ENCODE measurements around the gene LBR.
"Not testable (repeated sequence)": the region's sequence is repeated elsewhere in the genome, so short reads cannot be mapped to it uniquely, and the experiment has no call there.

The LBR gene

DNA sequence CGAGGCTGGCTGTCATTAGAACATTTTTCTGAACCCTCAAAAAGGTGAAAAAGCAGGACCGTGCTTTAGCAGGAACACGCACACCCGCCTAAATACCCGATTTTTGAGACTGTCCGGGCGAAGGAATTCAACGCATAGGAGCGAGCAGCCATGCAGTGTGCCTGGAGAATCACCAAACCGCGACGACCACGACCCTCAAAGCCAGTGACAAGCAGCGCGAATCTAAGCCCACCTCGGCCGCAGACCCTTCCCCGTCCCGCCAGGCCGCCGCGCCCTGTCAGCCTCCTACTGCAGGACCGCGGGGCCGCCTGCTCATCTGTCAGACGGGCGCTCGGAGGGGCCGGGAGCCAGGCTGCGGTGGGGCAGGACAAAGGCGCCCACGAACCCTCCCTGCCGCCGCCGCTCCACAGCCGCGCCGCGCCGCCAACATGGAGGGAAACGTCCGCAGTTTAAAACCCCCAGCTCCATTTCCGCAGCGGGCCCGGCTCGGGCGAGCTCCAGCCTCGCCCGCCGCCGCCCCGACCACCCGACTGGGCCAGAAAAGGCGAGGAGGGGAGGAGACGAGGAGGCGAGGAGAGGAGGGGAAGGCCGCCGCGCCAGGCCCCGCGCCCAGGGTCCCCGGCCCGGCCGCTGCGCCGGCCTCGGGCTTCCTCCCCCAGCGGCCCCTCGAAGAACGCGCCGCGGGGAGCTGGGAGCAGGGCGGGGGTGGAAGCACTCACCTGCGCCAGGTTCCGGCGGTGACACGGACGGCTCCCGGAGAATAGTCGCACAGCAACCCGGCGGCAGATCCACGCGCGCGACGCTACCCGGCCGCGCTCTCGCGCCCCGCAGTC, at the start of gene LBR:
Gene LBR, minus strand, starts transcription at position 804 of the 833 bp plus-strand sequence. CDS start 3,963 bp downstream, outside the sequence.
- DNase-seq (ENCODE audit: low read depth in 1 of 2, low spot score in 1 of 2), result peak in 1 of 2 donors; percentile 28

DNA sequence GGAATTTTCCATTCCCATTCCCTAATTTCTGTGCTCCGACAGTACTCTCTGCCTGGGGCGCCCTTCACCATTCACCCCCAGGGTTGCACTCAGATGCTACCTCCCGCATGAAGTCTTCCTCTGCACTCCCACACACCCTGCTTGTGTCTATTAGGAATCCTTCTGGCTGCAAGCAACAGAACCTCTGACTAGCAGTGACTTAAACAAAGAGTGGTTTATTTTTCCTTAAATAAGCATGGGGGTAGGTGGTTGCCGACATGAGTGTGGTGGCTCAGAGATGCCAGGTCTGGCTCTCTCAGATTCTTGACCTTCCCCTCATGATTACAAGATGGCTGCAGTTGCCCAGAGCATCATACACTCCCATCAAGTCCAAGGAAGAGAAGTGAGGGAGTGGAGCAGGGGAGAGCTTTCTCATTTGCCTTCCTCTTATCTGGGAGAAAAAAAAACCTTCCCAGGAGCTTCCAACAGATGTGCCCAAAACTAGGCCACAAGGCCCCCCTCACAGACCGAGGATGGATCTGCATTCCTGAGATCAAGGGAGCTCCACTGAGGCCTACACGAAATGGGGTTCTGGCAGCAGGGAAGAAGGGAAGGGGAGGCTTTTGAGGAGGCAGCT, 49.6 kb upstream of the LBR start:
- DNase-seq (ENCODE audit: low read depth in 1 of 2, low spot score in 1 of 2), result no peak

DNA sequence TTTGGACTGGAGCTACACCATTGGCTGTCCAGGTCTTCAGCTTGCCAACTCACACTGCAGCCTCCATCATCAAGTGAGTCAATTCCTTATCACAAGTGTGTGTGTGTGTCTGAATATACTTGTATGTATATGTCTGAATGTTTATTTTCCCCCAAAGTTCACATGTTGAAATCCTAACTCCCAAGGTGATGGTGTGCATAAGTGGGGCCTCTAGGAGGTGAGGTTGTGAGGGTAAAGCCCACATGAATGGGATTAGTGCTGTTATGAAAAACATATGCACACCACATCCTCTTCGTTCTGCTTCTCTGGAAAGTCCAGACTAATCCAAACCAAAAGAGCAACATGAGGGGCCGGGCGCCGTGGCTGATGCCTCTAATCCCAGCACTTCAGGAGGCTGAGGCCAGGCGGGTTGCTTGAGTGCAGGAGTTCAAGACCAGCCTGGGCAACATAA, 48.7 kb upstream of the LBR start:
- no peak for DNase-seq (ENCODE audit: low read depth in 1 of 2, low spot score in 1 of 2)

DNA sequence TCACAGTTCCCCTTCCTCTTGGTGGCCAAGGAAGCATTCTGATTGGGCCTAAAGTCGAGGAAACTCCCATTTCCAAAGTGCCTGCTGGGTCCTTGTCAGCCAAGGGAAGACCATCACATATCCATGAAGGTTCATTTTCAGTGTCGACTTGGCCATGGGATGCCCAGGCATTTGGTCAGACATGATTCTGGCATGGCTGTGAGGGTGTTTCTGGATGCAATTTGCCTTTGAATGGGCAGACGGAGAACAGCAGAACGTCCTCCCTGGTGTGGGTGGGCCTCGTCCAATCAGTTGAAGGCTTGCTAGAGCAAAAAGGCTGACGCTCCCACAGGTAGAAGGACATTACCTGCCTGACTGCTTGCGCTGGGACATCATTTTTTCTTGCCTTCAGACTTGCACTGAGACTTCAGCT, 48.3 kb upstream of the LBR start:
- DNase-seq (ENCODE audit: low read depth in 1 of 2, low spot score in 1 of 2), result no peak

DNA sequence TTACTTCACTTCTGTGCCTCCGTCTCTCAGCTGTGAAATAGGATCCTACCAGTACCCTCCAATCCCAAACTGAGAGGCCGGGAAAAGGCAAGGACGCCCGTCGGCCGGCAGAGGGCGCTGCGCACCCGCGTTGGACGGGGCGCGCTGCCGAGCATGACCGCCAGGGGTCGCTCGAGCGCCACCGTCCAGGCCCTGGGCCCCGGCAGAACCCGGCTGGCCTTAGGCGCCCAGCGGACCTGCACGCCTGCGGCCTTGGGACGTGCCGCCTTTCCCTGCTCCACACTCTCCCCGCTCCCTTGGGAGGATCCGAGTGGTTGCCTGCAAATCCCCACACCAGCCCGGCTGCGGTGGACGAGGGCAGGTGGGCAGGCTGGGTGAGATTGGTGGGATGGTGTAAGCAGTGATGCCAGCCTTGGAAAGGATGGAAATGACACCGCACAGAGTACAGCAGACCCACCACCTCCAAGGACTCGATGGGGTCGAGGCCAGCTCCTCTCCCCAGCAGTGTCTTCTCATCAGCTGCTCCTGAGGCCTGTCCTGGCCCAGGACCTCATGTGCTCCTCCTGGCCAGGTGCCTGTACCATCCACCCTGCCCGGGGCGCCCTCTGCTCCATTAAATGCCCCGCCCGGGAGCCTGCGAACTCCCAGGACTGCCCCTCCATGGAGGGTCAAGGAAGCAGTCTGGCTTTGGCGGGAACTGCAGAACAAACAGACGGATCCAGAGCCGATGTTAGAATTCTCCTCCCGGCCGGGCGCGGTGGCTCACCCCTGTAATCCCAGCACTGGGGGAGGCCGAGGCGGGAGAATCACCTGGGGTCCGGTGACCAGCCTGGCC, 47.4 kb upstream of the LBR start:
- peak; percentile 53 to 59 for DNase-seq (ENCODE audit: low read depth in 1 of 2, low spot score in 1 of 2)

DNA sequence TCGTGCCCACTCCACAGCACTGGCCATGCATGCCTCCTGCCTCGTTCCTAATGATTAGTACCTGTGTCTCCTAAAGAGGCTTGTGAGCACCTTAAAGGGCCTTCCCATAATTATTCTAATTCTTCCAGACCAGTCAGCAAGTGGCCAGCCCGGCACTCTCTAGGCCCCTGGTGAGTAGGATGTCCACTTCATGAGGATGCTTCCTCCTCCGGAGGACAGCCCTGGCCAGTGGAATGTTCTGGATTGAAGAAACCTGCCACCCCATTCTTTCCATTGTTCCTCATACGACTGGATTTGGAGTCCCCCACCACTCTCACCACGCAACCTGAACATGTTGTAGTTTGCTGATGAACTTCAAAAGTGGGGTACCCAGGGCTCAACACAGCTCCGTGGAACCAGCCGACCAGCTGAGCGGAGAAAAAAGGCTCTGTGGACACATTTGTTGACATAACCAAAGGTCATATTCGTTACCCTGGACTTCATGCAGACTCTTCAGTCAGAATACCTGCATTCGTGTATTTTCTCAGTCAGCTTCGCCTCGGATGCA, 46.7 kb upstream of the LBR start:
- DNase-seq (ENCODE audit: low read depth in 1 of 2, low spot score in 1 of 2), result no peak

DNA sequence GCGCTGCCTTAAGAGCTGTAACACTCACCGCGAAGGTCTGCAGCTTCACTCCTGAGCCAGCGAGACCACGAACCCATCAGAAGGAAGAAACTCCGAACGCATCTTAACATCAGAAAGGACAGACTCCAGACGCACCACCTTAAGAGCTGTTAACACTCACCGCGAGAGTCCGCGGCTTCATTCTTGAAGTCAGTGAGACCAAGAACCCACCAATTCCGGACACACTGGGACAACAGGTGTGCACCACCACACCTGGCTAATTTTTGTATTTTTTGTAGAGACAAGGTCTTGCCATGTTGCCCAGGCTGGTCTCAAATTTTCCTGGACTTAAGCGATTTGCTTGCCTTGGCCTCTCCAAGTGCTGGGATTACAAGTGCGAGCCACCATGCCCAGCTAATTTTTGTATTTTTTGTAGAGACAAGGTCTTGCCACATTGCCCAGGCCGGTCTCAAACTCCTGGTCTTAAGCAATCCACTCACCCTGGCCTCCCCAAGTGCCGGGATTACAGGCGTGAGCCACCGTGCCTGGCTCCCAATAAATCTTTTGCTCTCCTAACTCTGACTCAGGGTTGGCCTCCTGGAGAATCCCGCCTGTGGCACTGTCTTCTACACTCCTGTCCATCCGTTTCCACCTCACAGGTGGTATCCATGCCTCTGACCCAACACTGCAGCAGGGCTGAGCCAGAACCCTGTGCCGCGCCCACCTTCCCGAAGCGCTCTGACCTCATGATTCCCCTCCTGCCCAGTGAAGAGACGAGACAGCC, 46.0 kb upstream of the LBR start:
- not testable (repeated sequence) for DNase-seq (ENCODE audit: low read depth in 1 of 2, low spot score in 1 of 2)

DNA sequence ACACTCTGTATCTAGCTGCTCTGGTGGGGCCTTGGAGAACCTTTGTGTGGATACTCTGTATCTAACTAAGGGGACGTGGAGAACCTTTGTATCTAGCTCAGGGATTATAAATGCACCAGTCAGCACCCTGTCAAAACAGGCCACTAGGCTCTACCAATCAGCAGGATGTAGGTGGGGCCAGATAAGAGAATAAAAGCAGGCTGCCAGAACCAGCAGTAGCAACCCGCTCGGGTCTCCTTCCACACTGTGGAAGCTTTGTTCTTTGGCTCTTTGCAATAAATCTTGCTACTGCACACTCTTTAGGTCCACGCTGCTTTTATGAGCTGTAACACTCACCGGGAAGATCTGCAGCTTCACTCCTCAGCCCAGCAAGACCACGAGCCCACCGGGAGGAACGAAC, 45.4 kb upstream of the LBR start:
- DNase-seq (ENCODE audit: low read depth in 1 of 2, low spot score in 1 of 2), result not testable (repeated sequence)

DNA sequence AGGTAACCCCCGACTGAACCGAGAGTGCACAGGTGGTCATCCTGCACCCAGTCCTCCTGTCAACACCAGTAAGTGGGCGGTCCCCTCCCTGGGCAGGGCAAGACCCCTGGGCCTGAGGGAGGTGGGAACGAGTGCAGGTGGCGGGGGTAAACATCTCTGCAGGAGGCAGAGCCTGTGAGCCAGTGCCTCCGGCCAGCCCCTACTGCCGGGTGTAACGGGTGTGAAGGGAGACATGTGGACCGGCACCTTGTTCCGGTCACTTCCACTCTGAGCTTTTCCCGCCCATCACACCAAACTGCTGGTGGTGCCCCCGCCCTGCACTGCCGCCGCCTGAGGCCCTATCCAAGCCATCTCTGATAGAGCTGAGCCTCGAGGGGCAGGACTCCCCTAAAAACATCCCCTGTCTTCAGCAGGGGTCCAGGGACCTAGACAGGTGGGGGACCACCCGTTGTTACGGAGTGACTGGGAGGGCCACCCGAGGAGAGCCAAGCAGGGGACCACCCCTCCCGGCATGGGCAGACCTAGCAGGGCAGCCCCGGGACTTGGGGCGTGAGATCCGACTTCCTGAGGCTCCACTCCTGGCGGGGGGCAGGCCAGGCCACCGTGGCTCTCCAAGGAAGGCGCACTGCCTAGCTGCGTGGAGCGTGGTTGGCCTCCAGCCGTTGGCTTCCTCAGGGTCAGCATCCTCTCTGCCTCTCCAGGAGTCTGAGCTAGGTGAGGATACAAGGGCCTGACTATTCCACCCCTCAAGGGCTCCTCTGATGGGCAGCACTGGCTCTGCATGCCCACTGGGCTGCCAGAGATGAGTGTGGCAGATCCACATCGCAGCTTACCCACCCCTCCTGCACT, 43.8 kb upstream of the LBR start:
- DNase-seq (ENCODE audit: low read depth in 1 of 2, low spot score in 1 of 2), result no peak

DNA sequence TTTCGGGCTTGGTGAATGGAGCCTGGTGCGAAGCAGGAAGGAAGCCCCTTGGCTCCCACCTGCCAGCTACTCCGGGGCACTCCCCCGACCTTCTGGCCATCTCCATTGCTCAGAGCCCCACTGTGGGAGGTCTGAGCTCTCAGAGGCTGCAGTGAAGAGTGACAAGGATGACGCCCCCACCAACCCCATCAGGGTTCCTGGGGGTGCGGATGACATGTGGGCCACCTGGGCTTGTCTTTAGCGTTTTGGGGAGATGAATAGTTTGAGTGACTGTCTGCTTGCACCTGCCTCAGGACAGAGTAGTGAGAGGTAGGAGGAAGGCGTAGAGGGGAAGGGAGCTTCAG, 43.2 kb upstream of the LBR start:
- no peak for DNase-seq (ENCODE audit: low read depth in 1 of 2, low spot score in 1 of 2)

DNA sequence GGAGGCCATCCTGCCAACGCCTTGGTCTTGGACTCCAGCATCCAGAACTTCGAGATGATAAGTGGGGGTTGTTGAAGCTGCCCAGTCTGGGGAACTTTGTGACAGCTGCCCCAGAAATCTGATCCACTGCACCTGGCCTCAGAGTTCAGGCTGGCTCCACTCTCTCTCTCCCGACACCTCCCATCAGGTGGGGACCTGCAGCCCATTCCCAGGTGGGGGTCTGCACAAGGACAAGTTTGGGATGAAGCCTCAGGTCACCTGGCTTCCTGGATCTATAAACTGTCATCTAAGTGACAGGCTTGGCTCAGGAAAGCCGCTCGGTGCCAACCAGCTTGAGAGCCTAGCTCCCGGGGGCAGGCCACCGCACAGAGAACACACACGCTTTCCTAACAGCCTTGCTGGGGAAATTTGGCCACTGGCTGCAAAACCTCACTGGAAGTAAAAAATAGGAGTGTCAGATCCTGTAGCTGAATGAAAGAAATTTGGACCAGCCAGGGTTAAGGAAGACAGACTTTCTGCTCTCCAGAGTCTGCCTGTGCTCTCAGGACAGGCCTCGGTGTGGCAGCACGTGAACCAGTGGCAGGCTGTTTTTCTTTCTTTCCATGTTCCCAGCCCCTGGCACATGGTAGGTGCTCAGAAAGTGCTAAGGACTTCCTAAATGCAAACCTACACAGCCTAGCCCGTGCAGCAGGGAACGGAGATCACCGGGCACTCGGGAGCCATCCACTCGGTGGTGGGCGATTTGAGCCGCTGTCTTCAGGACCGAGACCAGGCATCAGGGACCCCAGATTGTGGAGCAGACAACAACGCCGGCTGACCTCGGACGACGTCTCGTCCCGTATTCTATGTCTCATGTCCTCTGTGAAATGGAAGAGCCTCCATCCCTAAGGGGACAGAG, 42.6 kb upstream of the LBR start:
- DNase-seq (ENCODE audit: low read depth in 1 of 2, low spot score in 1 of 2), result no peak

DNA sequence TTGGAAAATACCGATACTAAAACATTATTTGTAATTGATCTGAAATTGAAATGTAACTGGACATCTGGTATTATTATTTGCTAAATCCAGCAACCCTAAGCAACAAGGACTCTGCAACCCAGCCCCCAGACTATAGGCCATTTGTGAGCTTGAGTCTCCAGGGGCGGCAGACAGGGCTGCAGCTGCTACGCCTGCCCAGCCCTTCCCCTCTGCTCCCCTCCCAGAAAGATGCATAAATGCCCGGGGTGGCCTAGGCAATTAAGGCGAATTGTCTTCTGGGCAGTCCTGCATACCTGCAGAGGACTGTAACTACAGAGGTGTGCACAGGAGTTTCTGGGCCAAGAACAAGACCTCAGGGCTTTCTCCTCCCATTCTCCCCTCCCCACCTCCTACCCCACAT, 41.2 kb upstream of the LBR start:
- DNase-seq (ENCODE audit: low read depth in 1 of 2, low spot score in 1 of 2), result no peak

DNA sequence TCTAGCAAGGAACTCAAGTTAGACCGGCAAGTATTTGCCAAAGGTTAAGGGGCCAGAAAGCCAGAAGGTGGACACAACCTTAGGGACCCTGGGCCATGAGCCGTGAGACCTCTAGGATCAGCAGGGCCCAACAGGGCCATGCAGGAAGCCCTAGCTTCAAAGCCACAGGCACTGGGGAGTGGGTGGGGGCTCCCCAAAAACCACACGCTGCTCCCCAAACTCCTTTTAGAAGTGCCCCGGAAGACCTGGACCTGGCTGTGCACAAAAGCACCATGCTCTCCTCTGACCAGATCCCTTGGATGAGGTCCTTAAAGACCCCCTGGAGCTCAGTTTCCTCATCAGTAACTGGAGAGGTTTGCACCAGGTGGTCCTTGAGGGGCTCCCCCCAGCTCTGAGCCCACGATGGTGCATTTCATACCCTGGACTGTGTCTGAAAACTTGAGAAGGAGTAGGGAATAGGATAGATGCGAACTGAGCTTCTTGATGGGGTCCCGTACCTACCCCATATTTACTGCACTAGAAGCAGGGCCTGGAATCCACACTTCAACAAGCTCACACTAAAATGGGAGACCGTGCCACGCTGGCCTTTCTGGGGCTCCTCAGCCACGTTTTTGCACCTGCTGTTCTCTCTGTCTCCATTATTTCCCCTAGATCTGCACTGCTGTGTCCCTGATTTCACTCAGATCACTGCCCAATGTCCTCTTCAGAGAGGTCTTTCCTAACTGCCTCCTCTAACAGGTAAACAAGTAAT, 40.6 kb upstream of the LBR start:
- no peak for DNase-seq (ENCODE audit: low read depth in 1 of 2, low spot score in 1 of 2)

DNA sequence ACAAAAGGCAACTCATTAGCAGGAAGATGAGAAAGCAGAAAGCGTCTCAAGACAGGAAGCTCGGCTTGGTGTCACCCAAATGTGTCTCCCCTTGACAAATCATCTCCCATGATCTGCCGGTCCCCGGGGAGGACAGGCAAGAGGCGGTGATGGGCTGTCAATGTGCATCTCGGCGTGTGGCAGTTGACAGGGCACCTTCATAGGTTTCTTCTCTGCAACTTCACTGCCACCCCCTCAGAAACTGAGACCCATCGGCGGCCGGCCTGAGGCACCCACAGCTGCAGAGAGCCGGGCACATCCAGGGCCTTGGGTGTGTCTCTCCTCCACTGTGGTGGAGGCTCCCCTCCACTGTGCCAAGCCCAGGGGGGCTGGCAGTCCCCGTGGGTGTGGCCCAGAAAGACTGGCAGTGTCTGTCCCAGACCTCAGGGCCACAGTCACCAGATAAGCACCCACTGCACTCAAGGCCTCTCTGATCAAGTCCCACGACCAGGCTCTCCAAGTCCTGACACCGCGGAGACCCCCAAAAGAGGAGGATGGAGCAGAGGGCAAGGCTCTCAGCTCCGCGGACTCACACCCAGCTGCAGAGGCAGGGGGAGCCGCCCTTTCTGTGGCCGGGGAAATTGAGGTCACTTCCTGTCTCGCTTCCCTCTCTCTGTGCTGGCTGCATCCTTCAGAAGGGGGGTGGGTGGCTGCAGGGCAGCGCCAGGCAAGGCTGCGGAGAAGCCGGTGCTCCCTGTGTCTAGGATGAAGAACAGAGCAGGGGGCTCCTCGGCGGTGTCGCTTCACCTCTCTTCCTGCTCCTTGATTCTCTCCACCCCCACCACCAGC, 39.6 kb upstream of the LBR start:
- peak; percentile 56 to 60 for DNase-seq (ENCODE audit: low read depth in 1 of 2, low spot score in 1 of 2)

DNA sequence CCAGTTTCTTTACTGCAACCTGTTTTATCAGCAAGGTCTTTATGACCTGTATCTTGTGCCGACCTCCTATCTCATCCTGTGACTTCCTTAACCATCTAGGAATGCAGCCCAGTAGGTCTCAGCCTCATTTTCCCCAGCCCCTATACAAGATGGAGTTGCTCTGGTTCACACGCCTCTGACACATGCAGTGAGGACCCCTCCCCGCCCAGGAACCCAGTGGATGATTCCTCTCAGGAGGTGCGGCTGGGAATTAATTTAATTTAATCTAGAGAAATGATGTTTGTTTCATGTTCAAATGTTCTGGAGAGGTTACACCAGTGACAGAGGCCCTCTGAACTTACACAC, 39.0 kb upstream of the LBR start:
- DNase-seq (ENCODE audit: low read depth in 1 of 2, low spot score in 1 of 2), result no peak

DNA sequence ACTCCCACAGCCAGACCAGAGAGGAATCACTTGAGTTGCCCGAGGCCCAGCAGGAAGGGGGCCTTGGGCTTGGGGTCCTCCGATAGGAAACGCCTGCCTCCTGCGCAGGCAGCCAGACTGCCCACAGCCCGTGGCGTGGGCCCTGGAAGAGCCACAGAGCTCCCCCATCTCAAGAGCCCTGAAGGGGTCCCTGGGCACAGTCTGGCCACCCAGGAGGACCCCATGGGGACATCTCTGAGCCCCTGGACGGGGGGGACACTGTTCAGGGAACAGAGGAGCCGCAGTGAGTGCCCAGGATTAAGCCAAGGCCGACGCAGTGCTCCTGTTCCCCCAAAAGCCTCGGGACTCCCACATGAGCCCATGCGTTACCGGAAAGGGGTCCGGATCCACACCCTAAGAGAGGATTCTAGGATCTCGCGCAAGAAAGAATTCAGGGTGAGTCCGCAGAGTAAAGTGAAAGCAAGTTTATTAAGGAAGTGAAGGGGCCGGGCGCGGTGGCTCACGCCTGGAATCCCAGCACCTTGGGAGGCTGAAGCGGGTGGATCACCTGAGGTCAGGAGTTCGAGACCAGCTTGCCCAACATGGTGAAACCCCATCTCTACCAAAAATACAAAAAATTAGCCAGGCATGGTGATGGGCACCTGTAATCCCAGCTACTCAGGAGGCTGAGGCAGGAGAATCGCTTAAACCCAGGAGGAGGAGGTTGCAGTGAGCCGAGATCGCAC, 38.1 kb upstream of the LBR start:
- DNase-seq (ENCODE audit: low read depth in 1 of 2, low spot score in 1 of 2), result no peak
